Naive thymus-derived CD8-positive, alpha-beta T cell (primary cell): ENCODE results near the gene RNF39. TPM values are rescaled to one million over a fixed set of nuclear protein-coding genes. Genes with fewer than 3 reads are reported as not detected.
A peak's percentile ranks its signal among the peaks of the same experiment; 100 is the strongest.
"Not testable (repeated sequence)": the region's sequence is repeated elsewhere in the genome, so short reads cannot be mapped to it uniquely, and the experiment has no call there.

Source experiments
- ATAC-seq, 2 donors: fragments of 150-1000 bp; cut with Tn5 transposase in 1 of 2; sonication (Bioruptor Pico), chemical (Tn5 transposase) in 1 of 2; 1 replicate in 1 of 2; 2 replicates in 1 of 2; pipeline ENCODE4 v1.10.0; 2021; ENCODE audit warnings: mild to moderate bottlenecking in 2 of 2, moderate library complexity in 2 of 2
- POLR2A ChIA-PET: fragments of 350-600 bp; sonication (Branson Sonifier 250); formaldehyde crosslinking; loops from one replicate; lab custom pipeline; 2021; ENCODE audit warnings: antibody characterized with exemption; lab: Charles Lee
- DNase-seq, 10 donors: peaks; one replicate each; pipeline versions ENCODE4 v3.0.0 to v3.0.0-alpha.2; 2020 to 2022
- H3K27ac Mint-ChIP-seq, 10 donors: one replicate each; pipeline ENCODE4 v1.8.0; 2020 to 2022; ENCODE audit warnings: mild to moderate bottlenecking in 10 of 10, mixed read lengths in 10 of 10, moderate library complexity in 4 of 10, inconsistent platforms in 1 of 10
- H3K27me3 Mint-ChIP-seq, 5 donors: one replicate each; pipeline ENCODE4 v1.8.0; 2021 to 2022; ENCODE audit warnings: mixed read lengths in 5 of 5
- H3K36me3 Mint-ChIP-seq, 3 donors: one replicate each; pipeline ENCODE4 v1.8.0; 2020 to 2022; ENCODE audit warnings: mixed read lengths in 3 of 3, mild to moderate bottlenecking in 2 of 3, inconsistent platforms in 1 of 3
- H3K4me1 Mint-ChIP-seq, 4 donors: one replicate each; pipeline ENCODE4 v1.8.0; 2021 to 2022; ENCODE audit warnings: mixed read lengths in 4 of 4
- H3K4me3 Mint-ChIP-seq, 10 donors: one replicate each; pipeline ENCODE4 v1.8.0; 2020 to 2022; ENCODE audit warnings: mild to moderate bottlenecking in 10 of 10, mixed read lengths in 10 of 10, moderate library complexity in 6 of 10, inconsistent platforms in 1 of 10
- H3K9me3 Mint-ChIP-seq, 9 donors: one replicate each; pipeline ENCODE4 v1.8.0; 2020 to 2022; ENCODE audit warnings: mixed read lengths in 9 of 9, mild to moderate bottlenecking in 3 of 9, inconsistent platforms in 1 of 9, moderate library complexity in 1 of 9
- polyA plus RNA-seq, 3 donors: library from polyadenylated mRNA; unstranded; fragments of 300-500 nt; fragmentation: Illumina TruSeq; gene quantifications; one replicate each; pipeline ENCODE4 v1.2.3, GENCODE V29; 2021
- total RNA-seq, 8 experiments: library from RNA in 2 of 8; stranded (reverse) in 2 of 8; gene quantifications; one replicate each; pipeline ENCODE4 v1.2.3 and lab custom pipeline; 2021 to 2026

RNF39 gene
- total and polyA plus RNA-seq, 5 experiments from 2014 or later: 0.10 TPM; not detected in 4

DNA sequence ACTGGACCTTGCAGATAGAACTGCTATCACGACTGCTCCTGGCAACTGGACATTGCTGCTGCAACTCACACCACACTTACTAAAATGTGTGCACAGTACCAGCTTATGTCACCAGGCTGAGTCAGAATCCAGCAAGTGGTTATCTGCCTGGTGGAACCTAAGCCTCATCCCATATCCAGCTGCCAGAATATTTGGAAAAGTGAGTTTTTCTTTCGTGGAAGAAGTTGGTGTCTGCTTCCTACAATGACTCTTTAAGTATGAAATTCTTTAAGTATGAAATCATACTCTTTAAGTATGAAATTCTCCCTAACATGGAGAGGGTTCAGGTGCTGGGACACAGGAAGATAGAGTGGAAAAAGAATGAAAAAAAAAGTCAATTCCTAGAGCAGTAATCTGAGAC lies 30.9 kb downstream of the RNF39 start:
- Mint-ChIP-seq H3K27me3 (no peaks in the 10 kb centered on the region), H3K9me3 (no peaks in the 10 kb centered on the region), H3K27ac (no peak overlapping the region), H3K4me1 (peaks cover 5 to 8% (median 7%) of the 10 kb centered on the region in 4 donors), H3K36me3 (peaks cover 0 to 35% (median 6%) of the 10 kb centered on the region in 3 donors), H3K4me3 (no peak overlapping the region)
- DNase-seq (no peak), ATAC-seq (no peak)
- POLR2A ChIA-PET: no interaction called here

DNA sequence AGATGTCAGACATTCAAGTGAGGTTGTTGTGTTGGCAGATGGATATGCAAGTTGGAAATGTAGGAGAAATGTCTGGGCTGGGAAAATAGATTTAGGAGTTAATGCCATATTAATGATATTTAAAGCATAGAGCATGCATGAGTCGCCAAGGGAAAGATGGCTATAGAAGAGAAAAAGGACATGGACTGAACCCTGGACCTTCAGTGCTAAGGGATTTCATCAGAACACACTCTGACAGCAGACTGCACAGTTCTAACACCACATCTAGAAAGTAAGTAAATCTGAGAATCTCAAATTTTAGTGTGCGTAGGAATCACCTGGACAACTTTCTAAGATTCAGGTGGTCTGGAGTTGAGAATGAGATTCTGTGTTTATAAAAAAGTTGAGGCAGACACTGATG lies 31.8 kb downstream of the RNF39 start:
- POLR2A ChIA-PET: no interaction called here
- H3K4me3 Mint-ChIP-seq: no peak overlapping the region
- no peaks in the 10 kb centered on the region for H3K9me3 Mint-ChIP-seq
- DNase-seq: no peak
- H3K36me3 Mint-ChIP-seq: peaks cover 0 to 36% (median 6%) of the 10 kb centered on the region in 3 donors
- H3K27me3 Mint-ChIP-seq: no peaks in the 10 kb centered on the region
- no peak for ATAC-seq
- H3K4me1 Mint-ChIP-seq: peaks cover 5 to 8% (median 7%) of the 10 kb centered on the region in 4 donors
- no peak overlapping the region for H3K27ac Mint-ChIP-seq

DNA sequence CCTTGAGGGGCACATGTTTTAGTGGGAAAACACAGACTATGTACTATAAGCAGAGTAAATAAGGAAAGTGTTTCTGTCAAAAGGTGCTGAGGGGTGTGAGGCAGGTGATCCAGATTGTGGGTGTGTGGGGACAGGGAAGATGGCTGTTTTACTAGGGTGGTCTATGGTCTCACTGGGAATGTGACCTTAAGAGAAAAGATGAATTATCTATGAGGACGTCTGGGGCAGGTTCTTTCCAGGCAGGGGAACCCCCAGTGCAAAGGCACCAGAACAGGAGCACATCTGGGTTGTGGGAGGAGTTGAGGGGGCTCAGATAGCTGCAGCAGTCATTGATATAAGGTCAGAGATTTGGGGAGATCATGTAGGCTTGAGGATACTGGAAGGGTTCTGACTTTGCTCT lies 32.7 kb downstream of the RNF39 start:
- Mint-ChIP-seq H3K4me1 (peaks cover 5 to 8% (median 7%) of the 10 kb centered on the region in 4 donors), H3K36me3 (peaks cover 0 to 30% (median 6%) of the 10 kb centered on the region in 3 donors), H3K27me3 (no peaks in the 10 kb centered on the region), H3K9me3 (no peaks in the 10 kb centered on the region), H3K4me3 (no peak overlapping the region), H3K27ac (peak overlapping the region in 2 of 10 donors; percentile 7 to 36)
- POLR2A ChIA-PET: no interaction called here
- no peak for ATAC-seq
- DNase-seq: no peak

DNA sequence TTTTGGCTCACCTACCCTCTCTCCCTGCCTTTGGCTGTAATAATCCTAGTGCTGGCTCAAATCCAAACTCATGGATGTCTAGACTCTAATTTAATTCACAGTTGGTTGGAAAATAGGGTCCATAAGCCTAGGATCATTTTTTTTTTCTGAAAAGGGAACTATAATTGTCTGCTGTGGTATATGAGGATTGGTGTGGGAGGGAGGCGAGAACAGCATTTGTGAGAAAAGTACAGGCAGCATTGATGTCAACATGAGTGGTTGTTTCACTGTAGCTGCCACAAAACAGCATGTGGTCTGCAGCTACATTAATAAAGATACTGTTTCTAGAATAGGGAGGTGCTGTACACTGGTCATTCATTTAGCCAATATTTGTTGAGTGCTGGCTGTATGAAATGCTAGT lies 33.1 kb downstream of the RNF39 start:
- POLR2A ChIA-PET: no interaction called here
- Mint-ChIP-seq H3K9me3 (no peaks in the 10 kb centered on the region), H3K36me3 (peaks cover 0 to 33% (median 6%) of the 10 kb centered on the region in 3 donors), H3K27me3 (no peaks in the 10 kb centered on the region), H3K4me1 (peaks cover 5 to 8% (median 6%) of the 10 kb centered on the region in 4 donors), H3K27ac (peak overlapping the region in 2 of 10 donors; percentile 7 to 15), H3K4me3 (no peak overlapping the region)
- no peak for DNase-seq
- ATAC-seq: no peak

DNA sequence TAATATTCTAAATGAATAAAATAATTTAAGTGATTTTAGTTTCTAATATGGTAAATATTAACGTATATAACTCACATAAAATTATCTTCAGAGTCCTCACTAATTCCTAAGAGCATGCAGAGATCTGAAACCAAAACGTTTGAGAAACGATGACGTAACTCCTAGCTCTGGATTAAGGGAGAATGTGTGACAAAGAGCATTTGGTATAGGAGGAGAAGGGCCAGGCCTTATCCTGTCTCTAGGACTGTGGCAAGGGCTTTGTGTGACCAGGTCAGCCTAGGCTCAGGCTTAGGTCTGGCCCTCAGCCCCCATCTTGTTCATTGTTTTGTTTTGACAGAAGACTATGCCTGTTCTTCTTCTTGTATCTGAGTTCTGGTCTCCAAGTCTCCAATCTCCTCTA lies 33.7 kb downstream of the RNF39 start:
- peaks cover 0 to 33% (median 6%) of the 10 kb centered on the region in 3 donors for H3K36me3 Mint-ChIP-seq
- H3K4me3 Mint-ChIP-seq: no peak overlapping the region
- POLR2A ChIA-PET: no interaction called here
- ATAC-seq (no peak), DNase-seq (no peak)
- no peak overlapping the region for H3K27ac Mint-ChIP-seq
- H3K27me3 Mint-ChIP-seq: no peaks in the 10 kb centered on the region
- peaks cover 0 to 8% (median 2%) of the 10 kb centered on the region in 4 donors for H3K4me1 Mint-ChIP-seq
- H3K9me3 Mint-ChIP-seq: no peaks in the 10 kb centered on the region

DNA sequence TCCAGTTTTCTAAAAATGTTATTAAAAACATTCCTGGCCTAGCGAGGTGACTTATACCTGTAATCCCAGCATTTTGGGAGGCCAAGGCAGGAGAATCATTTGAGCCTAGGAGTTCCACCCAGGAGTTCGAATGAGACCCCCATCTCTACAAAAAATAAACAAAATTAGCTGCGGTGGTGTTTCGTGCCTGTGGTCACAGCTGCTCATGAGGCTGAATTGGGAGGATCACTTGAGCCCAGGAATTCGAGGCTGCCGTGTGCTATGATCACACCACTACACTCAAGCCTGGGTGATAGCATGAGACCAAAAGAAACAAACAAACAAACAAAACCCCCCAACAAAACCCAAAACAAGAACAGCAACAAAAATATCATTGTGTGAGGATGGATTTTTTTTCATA lies 34.3 kb downstream of the RNF39 start:
- no peak for ATAC-seq
- no peaks in the 10 kb centered on the region for H3K27me3 Mint-ChIP-seq
- H3K27ac Mint-ChIP-seq: no peak overlapping the region
- peaks cover 0 to 33% (median 6%) of the 10 kb centered on the region in 3 donors for H3K36me3 Mint-ChIP-seq
- no peak overlapping the region for H3K4me3 Mint-ChIP-seq
- peaks cover 0 to 8% (median 2%) of the 10 kb centered on the region in 4 donors for H3K4me1 Mint-ChIP-seq
- no peaks in the 10 kb centered on the region for H3K9me3 Mint-ChIP-seq
- no peak for DNase-seq
- POLR2A ChIA-PET: interaction anchor here (0.6 kb wide), 1 partner anchor 424 kb away, joined by 4 read pairs; no protein-coding TSS in a partner anchor

DNA sequence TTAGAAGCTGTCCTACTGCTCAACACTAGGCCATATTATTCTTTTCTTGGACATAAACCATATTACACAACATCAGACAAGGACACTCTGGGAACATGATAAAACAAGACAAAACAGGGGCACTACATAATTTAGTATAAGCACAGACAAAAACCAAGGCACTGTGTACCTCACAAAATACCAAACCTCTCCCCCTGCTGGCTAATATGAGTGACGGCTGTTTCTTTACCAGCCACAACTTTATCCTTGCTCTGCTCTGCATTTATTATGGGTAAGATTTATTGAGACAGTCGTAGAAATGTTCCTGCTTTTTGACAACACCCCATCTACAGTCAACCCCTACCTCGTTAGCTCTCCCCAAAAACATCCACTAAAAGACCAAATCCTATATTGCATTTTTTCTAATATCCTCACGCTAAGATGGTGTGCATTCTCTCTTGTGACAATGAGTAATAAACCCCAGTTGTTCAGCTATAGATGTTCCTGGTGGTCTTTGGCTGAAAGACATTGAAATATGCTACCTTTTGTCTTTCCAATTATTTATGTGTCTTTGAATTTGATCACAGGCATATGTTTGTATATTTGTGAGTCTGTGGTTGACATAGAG lies 38.3 kb downstream of the RNF39 start:
- Mint-ChIP-seq H3K27ac (peak overlapping the region in 2 of 10 donors; percentile 19 to 42), H3K36me3 (peaks cover 3 to 50% (median 15%) of the 10 kb centered on the region in 3 donors), H3K4me3 (no peak overlapping the region), H3K27me3 (no peaks in the 10 kb centered on the region), H3K9me3 (no peaks in the 10 kb centered on the region), H3K4me1 (peaks cover 0 to 5% (median 0%) of the 10 kb centered on the region in 4 donors)
- DNase-seq (peak in 1 of 10 donors; percentile 15), ATAC-seq (peak in 1 of 2 donors; percentile 57)
- POLR2A ChIA-PET: interaction anchor here (1.0 kb wide), 1 partner anchor 177 kb away, joined by 3 read pairs; no protein-coding TSS in a partner anchor

DNA sequence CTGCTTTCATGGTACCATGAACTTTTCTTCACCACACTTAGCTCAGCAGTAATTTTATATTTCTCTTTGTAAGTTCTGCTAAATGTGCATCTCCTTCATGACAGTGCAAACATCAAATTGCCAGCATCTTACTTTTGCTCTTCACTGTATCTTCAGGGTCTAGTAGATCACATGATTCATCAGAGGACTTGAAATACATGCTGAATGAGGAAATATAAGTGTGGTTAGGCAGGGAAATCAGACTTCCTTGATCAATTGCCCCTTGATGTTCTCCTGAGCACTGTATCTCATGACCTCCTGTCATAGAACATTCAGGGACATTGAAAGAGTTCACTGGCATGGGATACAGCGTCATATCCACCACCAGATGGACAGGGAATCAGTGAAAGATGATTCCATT lies 39.8 kb downstream of the RNF39 start:
- H3K36me3 Mint-ChIP-seq: peaks cover 3 to 42% (median 16%) of the 10 kb centered on the region in 3 donors
- H3K4me1 Mint-ChIP-seq: peaks cover 0 to 2% (median 0%) of the 10 kb centered on the region in 4 donors
- H3K4me3 Mint-ChIP-seq: no peak overlapping the region
- POLR2A ChIA-PET: no interaction called here
- H3K9me3 Mint-ChIP-seq: no peaks in the 10 kb centered on the region
- DNase-seq (no peak), ATAC-seq (no peak)
- no peaks in the 10 kb centered on the region for H3K27me3 Mint-ChIP-seq
- no peak overlapping the region for H3K27ac Mint-ChIP-seq

DNA sequence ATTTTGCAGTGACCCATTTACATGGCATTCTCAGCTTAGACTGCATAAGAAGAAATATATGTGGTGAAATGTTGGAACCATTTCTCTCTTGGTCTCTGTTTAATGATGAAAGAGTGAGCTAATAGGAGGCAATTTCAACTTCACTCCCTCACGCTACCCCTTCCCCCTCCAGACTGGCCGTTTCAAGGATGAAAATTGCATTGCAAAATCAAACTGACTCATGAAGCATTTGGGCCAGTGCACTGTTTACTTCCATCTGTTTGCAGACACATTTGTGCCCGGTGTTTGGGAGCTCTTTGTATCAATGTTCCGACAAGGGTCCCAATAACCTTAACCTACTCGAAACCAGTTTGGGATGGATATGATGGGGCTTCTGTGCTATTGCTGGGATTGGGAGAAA lies 42.1 kb downstream of the RNF39 start:
- H3K4me3 Mint-ChIP-seq, H3K4me1 Mint-ChIP-seq, DNase-seq, ATAC-seq, POLR2A ChIA-PET, H3K9me3 Mint-ChIP-seq, H3K27me3 Mint-ChIP-seq, H3K27ac Mint-ChIP-seq: not testable (repeated sequence)
- peaks cover 3 to 46% (median 14%) of the 10 kb centered on the region in 3 donors for H3K36me3 Mint-ChIP-seq

DNA sequence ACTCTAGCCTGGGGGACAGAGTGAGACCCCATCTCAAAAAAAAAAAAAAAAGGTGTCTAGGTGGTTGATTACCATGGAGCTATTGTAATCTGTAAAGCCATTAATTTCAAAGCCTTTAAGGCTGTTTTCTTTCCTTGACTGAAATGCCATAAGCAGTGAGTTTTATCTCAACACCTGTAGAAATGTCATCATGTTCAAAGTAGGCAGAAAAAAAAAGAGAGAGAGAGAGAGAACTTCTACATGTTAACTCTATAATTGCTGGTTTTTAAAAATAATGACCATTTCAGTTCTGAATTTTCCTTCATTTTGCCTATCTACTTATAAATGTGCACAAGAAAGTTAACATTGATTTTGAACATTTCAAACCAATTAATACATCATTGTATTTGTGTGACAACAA lies 44.2 kb downstream of the RNF39 start:
- DNase-seq: no peak
- POLR2A ChIA-PET: no interaction called here

DNA sequence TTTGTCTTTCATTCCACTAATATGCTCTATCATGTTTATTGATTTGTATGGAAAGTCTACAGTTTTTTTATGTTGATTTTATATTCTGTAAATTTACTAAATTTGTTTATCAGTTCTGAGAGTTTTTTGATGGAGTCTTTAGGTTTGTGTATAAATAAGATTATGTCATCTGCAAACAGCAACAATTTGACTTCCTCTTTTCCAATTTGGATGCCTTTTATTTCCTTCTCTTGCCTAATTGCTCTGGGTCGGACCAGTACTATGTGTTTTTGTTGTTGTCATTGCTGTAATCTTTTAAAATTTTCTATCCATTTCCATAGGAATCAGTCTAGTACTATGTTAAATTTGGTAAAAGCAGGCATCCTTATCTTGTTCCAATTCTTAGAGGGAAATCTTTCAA lies 46.0 kb downstream of the RNF39 start:
- H3K27ac Mint-ChIP-seq: no peak overlapping the region
- DNase-seq: no peak
- POLR2A ChIA-PET: no interaction called here
- no peak for ATAC-seq
- H3K9me3 Mint-ChIP-seq: no peaks in the 10 kb centered on the region
- no peak overlapping the region for H3K4me3 Mint-ChIP-seq
- H3K27me3 Mint-ChIP-seq: no peaks in the 10 kb centered on the region
- no peaks in the 10 kb centered on the region for H3K4me1 Mint-ChIP-seq
- peaks cover 3 to 38% (median 14%) of the 10 kb centered on the region in 3 donors for H3K36me3 Mint-ChIP-seq

More for the DNA sequence above, 44.2 kb downstream of the RNF39 start:
- ATAC-seq: no peak
- Mint-ChIP-seq H3K4me1 (peaks cover 0 to 2% (median 0%) of the 10 kb centered on the region in 4 donors), H3K36me3 (peaks cover 3 to 50% (median 19%) of the 10 kb centered on the region in 3 donors), H3K27ac (no peak overlapping the region), H3K9me3 (no peaks in the 10 kb centered on the region), H3K27me3 (no peaks in the 10 kb centered on the region), H3K4me3 (no peak overlapping the region)

DNA sequence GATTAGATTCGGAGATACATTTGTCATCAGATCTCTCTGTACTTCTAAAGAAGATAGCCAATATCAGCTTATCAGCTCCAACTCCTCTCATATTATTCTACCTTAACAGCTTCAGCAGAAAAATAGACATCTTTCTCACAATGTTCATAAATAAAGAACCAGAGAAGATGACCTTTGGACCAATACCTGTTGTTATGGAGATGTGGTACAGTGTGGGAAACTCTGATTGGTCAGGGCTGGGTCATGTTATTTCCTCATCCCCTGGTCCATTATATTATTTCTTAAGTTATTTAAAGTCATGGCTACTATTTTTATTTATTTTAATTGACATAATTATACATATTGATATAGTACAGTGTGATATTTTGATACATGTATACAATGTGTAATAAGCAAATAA lies 50.4 kb downstream of the RNF39 start:
- ATAC-seq (no peak), DNase-seq (no peak)
- peaks cover 0 to 34% (median 5%) of the 10 kb centered on the region in 3 donors for H3K36me3 Mint-ChIP-seq
- POLR2A ChIA-PET: no interaction called here
- H3K9me3 Mint-ChIP-seq: no peaks in the 10 kb centered on the region
- no peak overlapping the region for H3K27ac Mint-ChIP-seq
- H3K27me3 Mint-ChIP-seq: no peaks in the 10 kb centered on the region
- no peak overlapping the region for H3K4me3 Mint-ChIP-seq
- peaks cover 0 to 6% (median 0%) of the 10 kb centered on the region in 4 donors for H3K4me1 Mint-ChIP-seq

DNA sequence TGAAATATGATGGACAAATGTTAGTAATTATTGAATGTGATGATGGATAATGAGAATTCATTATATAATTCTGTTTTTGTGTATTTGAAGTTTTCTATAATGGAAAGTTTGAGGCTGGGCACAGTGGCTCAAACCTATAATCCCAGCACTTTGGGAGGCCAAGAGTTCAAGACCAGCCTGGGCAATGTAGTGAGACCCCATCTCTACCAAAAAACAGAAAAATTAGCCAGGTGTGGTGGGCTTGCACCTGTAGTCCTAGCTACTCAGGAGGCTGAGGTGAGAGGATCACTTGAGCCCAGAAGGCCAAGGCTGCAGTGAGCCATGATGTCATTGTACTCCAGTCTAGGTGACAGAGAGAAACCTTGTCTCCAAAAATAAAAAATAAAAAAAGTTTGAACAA lies 52.9 kb downstream of the RNF39 start:
- POLR2A ChIA-PET, ATAC-seq, H3K4me3 Mint-ChIP-seq, DNase-seq, H3K9me3 Mint-ChIP-seq, H3K4me1 Mint-ChIP-seq, H3K27me3 Mint-ChIP-seq, H3K27ac Mint-ChIP-seq: not testable (repeated sequence)
- peaks cover 0 to 41% (median 9%) of the 10 kb centered on the region in 3 donors for H3K36me3 Mint-ChIP-seq
